AG04449 (cell line): Measurements from ENCODE around the gene ACBD4.

ENCODE experiments used
- CTCF ChIA-PET: fragments of 350-600 bp; formaldehyde crosslinking; extraction: SDS; loops from one replicate; lab custom pipeline; 2021; ENCODE audit warnings: antibody characterized with exemption; lab: Yijun Ruan, JAX
- POLR2A ChIA-PET: fragments of 400-600, 350-600 bp; formaldehyde crosslinking; extraction: SDS; loops from one replicate; lab custom pipeline; 2020; ENCODE audit warnings: antibody characterized with exemption, inconsistent platforms; lab: Yijun Ruan, JAX
- DNase-seq: peaks from one replicate; pipeline ENCODE4 v3.0.0-alpha.2; 2010; ENCODE audit warnings: low read depth, low spot score
- H3K4me3 ChIP-seq: 2 replicates; pipeline ENCODE4 v1.5.1; 2011; ENCODE audit warnings: low read depth, mild to moderate bottlenecking, control low read depth, low read length
- CTCF ChIP-seq: IDR thresholded peaks from one replicate; pipeline ENCODE4 v1.5.1; 2011; ENCODE audit warnings: mild to moderate bottlenecking, moderate library complexity, low read length, control low read depth, inconsistent platforms; ENCODE audit not compliant: insufficient read depth; ENCODE audit errors: missing control alignments

ACBD4 gene

GRCh38 chr17:45106582-45106981 is 28.9 kb upstream of the ACBD4 start:
- no peak overlapping the region for H3K4me3 ChIP-seq
- no peak for TF ChIP-seq CTCF
- CTCF ChIA-PET = interaction anchor here (1.0 to 7.6 kb wide), 8 partner anchors 8 to 228 kb away, joined by 3 to 107 read pairs (median 6); partner anchors contain the start of genes ACBD4 and PLCD3
- POLR2A ChIA-PET = interaction anchor here (2.5 kb wide), 1 partner anchor 8 kb away, joined by 7 read pairs; no protein-coding TSS in a partner anchor
- DNase-seq = no peak

- POLR2A ChIA-PET = interaction anchor here (0.8 to 2.5 kb wide), 2 partner anchors 9 to 208 kb away, joined by 3 to 7 read pairs; no protein-coding TSS in a partner anchor
- CTCF ChIA-PET = interaction anchor here (1.5 to 7.6 kb wide), 4 partner anchors 11 to 90 kb away, joined by 5 to 107 read pairs (median 16); partner anchors contain the start of gene ACBD4
- no peak for TF ChIP-seq CTCF
These were observed 28.0 kb upstream of the ACBD4 start for GRCh38 chr17:45107293-45108010.

GRCh38 chr17:45108051-45108450 is 27.4 kb upstream of the ACBD4 start:
- CTCF ChIA-PET = interaction anchor here (1.3 to 7.6 kb wide), 5 partner anchors 12 to 90 kb away, joined by 3 to 107 read pairs (median 8); partner anchors contain the start of genes ACBD4 and HEXIM1
- POLR2A ChIA-PET = interaction anchor here (2.5 kb wide), 1 partner anchor 9 kb away, joined by 7 read pairs; no protein-coding TSS in a partner anchor
- no peak overlapping the region for H3K4me3 ChIP-seq
- TF ChIP-seq CTCF = no peak
- DNase-seq = no peak

More at GRCh38 chr17:45107293-45108010, 28.0 kb upstream of the ACBD4 start:
- DNase-seq = no peak
- no peak overlapping the region for H3K4me3 ChIP-seq

GRCh38 chr17:45108595-45109521 is 26.6 kb upstream of the ACBD4 start:
- ChIA-PET CTCF (interaction anchor here (1.1 to 7.6 kb wide), 8 partner anchors 9 to 89 kb away, joined by 3 to 107 read pairs (median 4); partner anchors contain the start of genes ACBD4 and HEXIM1), POLR2A (interaction anchor here (0.9 to 2.5 kb wide), 4 partner anchors 10 to 48 kb away, joined by 3 to 7 read pairs (median 3); partner anchors contain the start of gene NMT1)
- no peak overlapping the region for H3K4me3 ChIP-seq
- no peak for DNase-seq
- TF ChIP-seq CTCF = no peak

GRCh38 chr17:45110676-45111611 is 24.5 kb upstream of the ACBD4 start:
- TF ChIP-seq CTCF = no peak
- DNase-seq = no peak
- no peak overlapping the region for H3K4me3 ChIP-seq
- POLR2A ChIA-PET = no interaction called here
- CTCF ChIA-PET = interaction anchor here (1.2 to 11.9 kb wide), 3 partner anchors 15 to 334 kb away, joined by 3 to 123 read pairs (median 4); partner anchors contain the start of gene ACBD4
